IMR-90 (cell line): ENCODE results near the gene PRELID2. TPM values are rescaled to one million over a fixed set of nuclear protein-coding genes. Genes with fewer than 3 reads are reported as not detected.

Experiments used
- ATAC-seq: fragments of 200-7000 bp; cut with Tn5 transposase; 2 replicates; pipeline ENCODE4 v1.9.1; 2020; ENCODE audit warnings: low read depth, mild to moderate bottlenecking, moderate library complexity
- BruUV-seq: library from RNA; stranded (reverse); fragments of 400-500 nt; replicated peaks from 2 replicates; lab custom pipeline; 2021; lab: Mats Ljungman, UMichigan
- CTCF ChIA-PET: fragments of 300-600 bp; formaldehyde crosslinking; extraction: SDS; loops from one replicate; lab custom pipeline; 2021; ENCODE audit warnings: antibody characterized with exemption; lab: Yijun Ruan, JAX
- POLR2A ChIA-PET: fragments of 300-600 bp; sonication (Branson Sonifier 250); formaldehyde crosslinking; loops from one replicate; lab custom pipeline; 2022; ENCODE audit warnings: antibody characterized with exemption; ENCODE audit not compliant: unreplicated experiment; lab: Charles Lee
- DNase-seq: peaks from one replicate; pipeline ENCODE4 v3.0.0; 2013
- H2AFZ ChIP-seq: replicated peaks from 2 replicates; pipeline ENCODE3; 2013; ENCODE audit warnings: low read length, mild to moderate bottlenecking; ENCODE audit not compliant: poor library complexity
- H2AK5ac ChIP-seq: 2 replicates; pipeline ENCODE4 v1.6.1; 2013; ENCODE audit warnings: low read depth, low read length, inconsistent platforms
- H2AK9ac ChIP-seq: replicated peaks from 2 replicates; pipeline ENCODE3; 2013; ENCODE audit warnings: mild to moderate bottlenecking, low read depth, low read length, moderate library complexity; ENCODE audit not compliant: poor library complexity
- H2BK120ac ChIP-seq: 2 replicates; pipeline ENCODE4 v1.6.1; 2013; ENCODE audit warnings: low read depth, low read length, inconsistent platforms
- H2BK15ac ChIP-seq: 3 replicates; pipeline ENCODE4 v1.6.1; 2013; ENCODE audit warnings: low read depth, low read length, inconsistent platforms
- H2BK20ac ChIP-seq: 2 replicates; pipeline ENCODE4 v1.6.1; 2013; ENCODE audit warnings: low read depth, mild to moderate bottlenecking, inconsistent platforms, low read length, moderate library complexity
- H2BK5ac ChIP-seq: 2 replicates; pipeline ENCODE4 v1.6.1; 2013; ENCODE audit warnings: mild to moderate bottlenecking, low read depth, low read length, inconsistent platforms; ENCODE audit not compliant: poor library complexity, severe bottlenecking
- H3K14ac ChIP-seq: replicated peaks from 2 replicates; pipeline ENCODE4 v1.6.1; 2013; ENCODE audit warnings: low read depth, low read length, inconsistent platforms
- H3K18ac ChIP-seq: 2 replicates; pipeline ENCODE4 v1.6.1; 2013; ENCODE audit warnings: low read depth, low read length, control low read depth
- H3K23ac ChIP-seq: 2 replicates; pipeline ENCODE4 v1.6.1; 2013; ENCODE audit warnings: low read depth, low read length, inconsistent platforms
- H3K27ac ChIP-seq: 2 replicates; pipeline ENCODE4 v1.5.1; 2013; ENCODE audit warnings: mild to moderate bottlenecking, control low read depth, low read length; ENCODE audit not compliant: insufficient read depth
- H3K27me3 ChIP-seq: 2 replicates; pipeline ENCODE4 v1.6.1; 2013; ENCODE audit warnings: low read length; ENCODE audit not compliant: control insufficient read depth, insufficient read depth
- H3K36me3 ChIP-seq: 2 replicates; pipeline ENCODE4 v1.6.1; 2013; ENCODE audit warnings: low read length, mixed read lengths; ENCODE audit not compliant: control insufficient read depth, insufficient read depth
- H3K4ac ChIP-seq: 2 replicates; pipeline ENCODE4 v1.6.1; 2013; ENCODE audit warnings: low read depth, low read length, inconsistent platforms
- H3K4me1 ChIP-seq: 2 replicates; pipeline ENCODE4 v1.6.1; 2013; ENCODE audit warnings: low read length, mixed read lengths; ENCODE audit not compliant: control insufficient read depth, insufficient read depth
- H3K4me2 ChIP-seq: 2 replicates; pipeline ENCODE4 v1.6.1; 2013; ENCODE audit warnings: low read depth, mild to moderate bottlenecking, control low read depth, low read length, moderate library complexity
- H3K4me3 ChIP-seq: 2 replicates; pipeline ENCODE4 v1.5.1; 2013; ENCODE audit warnings: low read depth, mild to moderate bottlenecking, control low read depth, low read length, moderate library complexity; ENCODE audit not compliant: insufficient read depth
- H3K56ac ChIP-seq: 2 replicates; pipeline ENCODE4 v1.6.1; 2013; ENCODE audit warnings: low read length, inconsistent platforms; ENCODE audit not compliant: insufficient read depth; ENCODE audit errors: extremely low read depth
- H3K79me1 ChIP-seq, 2 experiments: 2 replicates each; pipeline ENCODE4 v1.6.1; 2013; ENCODE audit warnings: low read length in 2 of 2, inconsistent platforms in 1 of 2, low read depth in 1 of 2
- H3K9ac ChIP-seq: 2 replicates; pipeline ENCODE4 v1.6.1; 2013; ENCODE audit warnings: low read depth, low read length, control low read depth
- H3K9me1 ChIP-seq: 2 replicates; pipeline ENCODE4 v1.6.1; 2013; ENCODE audit warnings: low read length, inconsistent platforms; ENCODE audit not compliant: insufficient read depth
- H3K9me3 ChIP-seq: 2 replicates; pipeline ENCODE4 v1.6.1; 2013; ENCODE audit warnings: low read length; ENCODE audit not compliant: control insufficient read depth, insufficient read depth
- H4K20me1 ChIP-seq: 2 replicates; pipeline ENCODE4 v1.6.1; 2013; ENCODE audit warnings: low read length, inconsistent platforms; ENCODE audit not compliant: insufficient read depth
- H4K5ac ChIP-seq: 2 replicates; pipeline ENCODE4 v1.6.1; 2013; ENCODE audit warnings: mild to moderate bottlenecking, low read depth, low read length, control low read depth
- H4K8ac ChIP-seq, 2 experiments: 2 replicates each; pipeline ENCODE4 v1.6.1; 2013; ENCODE audit warnings: low read depth in 2 of 2, low read length in 2 of 2, control low read depth in 1 of 2, inconsistent platforms in 1 of 2
- H4K91ac ChIP-seq: 2 replicates; pipeline ENCODE4 v1.6.1; 2013; ENCODE audit warnings: low read depth, low read length, inconsistent platforms; ENCODE audit not compliant: insufficient read depth
- BHLHE40 ChIP-seq: fragments of 150-350 bp; IDR thresholded peaks from 2 replicates; pipeline ENCODE4 v1.6.1; 2016; ENCODE audit warnings: mild to moderate bottlenecking, low read depth, low read length
- CEBPB ChIP-seq: IDR thresholded peaks from 2 replicates; pipeline ENCODE4 v1.6.1; 2012; ENCODE audit warnings: low read depth, low read length, improper control_type of control experiment
- CHD1 ChIP-seq: IDR thresholded peaks from 2 replicates; pipeline ENCODE4 v1.6.1; 2012; ENCODE audit warnings: low read depth, low read length, improper control_type of control experiment
- CTCF ChIP-seq: conservative IDR thresholded peaks from 2 replicates; pipeline ENCODE4 v1.5.1; 2012; ENCODE audit warnings: mild to moderate bottlenecking, low read depth, low read length, improper control_type of control experiment
- ELK1 ChIP-seq: fragments of 150-350 bp; IDR thresholded peaks from 2 replicates; pipeline ENCODE4 v1.6.1; 2016; ENCODE audit warnings: low read depth, mild to moderate bottlenecking, low read length, moderate library complexity, borderline replicate concordance
- FOS ChIP-seq: fragments of 150-350 bp; IDR thresholded peaks from 2 replicates; pipeline ENCODE4 v1.6.1; 2016; ENCODE audit warnings: low read depth, low read length
- MAFK ChIP-seq: IDR thresholded peaks from 2 replicates; pipeline ENCODE4 v1.6.1; 2012; ENCODE audit warnings: low read depth, low read length, improper control_type of control experiment
- MAZ ChIP-seq: IDR thresholded peaks from 2 replicates; pipeline ENCODE4 v1.6.1; 2012; ENCODE audit warnings: low read depth, mild to moderate bottlenecking, low read length, improper control_type of control experiment, moderate library complexity, borderline replicate concordance
- MXI1 ChIP-seq: IDR thresholded peaks from 2 replicates; pipeline ENCODE4 v1.6.1; 2012; ENCODE audit warnings: low read depth, mild to moderate bottlenecking, low read length, moderate library complexity, borderline replicate concordance
- NFE2L2 ChIP-seq: fragments of 150-350 bp; IDR thresholded peaks from 2 replicates; pipeline ENCODE4 v1.6.1; 2016; ENCODE audit warnings: low read depth, mild to moderate bottlenecking, low read length
- POLR2A ChIP-seq: IDR thresholded peaks from 2 replicates; pipeline ENCODE4 v1.6.1; 2012; ENCODE audit warnings: mild to moderate bottlenecking, low read depth, low read length
- RAD21 ChIP-seq: IDR thresholded peaks from 2 replicates; pipeline ENCODE4 v1.6.1; 2012; ENCODE audit warnings: low read length, improper control_type of control experiment
- RCOR1 ChIP-seq: IDR thresholded peaks from 2 replicates; pipeline ENCODE4 v1.6.1; 2012; ENCODE audit warnings: mild to moderate bottlenecking, low read length, improper control_type of control experiment; ENCODE audit not compliant: insufficient replicate concordance
- RFX5 ChIP-seq: IDR thresholded peaks from 2 replicates; pipeline ENCODE4 v1.8.0; 2012; ENCODE audit warnings: low read depth, mild to moderate bottlenecking, low read length, moderate library complexity
- SMC3 ChIP-seq: fragments of 150-350 bp; IDR thresholded peaks from 2 replicates; pipeline ENCODE4 v1.6.1; 2016; ENCODE audit warnings: low read depth, mild to moderate bottlenecking, antibody characterized with exemption, low read length, moderate library complexity
- USF2 ChIP-seq: fragments of 150-350 bp; IDR thresholded peaks from 2 replicates; pipeline ENCODE4 v1.6.1; 2017; ENCODE audit warnings: mild to moderate bottlenecking, antibody characterized with exemption, low read length, low read depth
- WGBS, 2 experiments: methylation state at CpG; one replicate each; pipeline versions ENCODE4 v1.1.5 to v1.1.7; 2013; ENCODE audit warnings: missing lambda C conversion rate in 2 of 2; ENCODE audit not compliant: insufficient read length in 1 of 2; ENCODE audit errors: extremely low coverage in 2 of 2; 5-methylcytosine and 5-hydroxymethylcytosine counted together
- dilution Hi-C: fragments of 300-500 bp; cut with HindIII; formaldehyde crosslinking; loops from one replicate; pipeline ENCODE4 v1.14.3; 2018; ENCODE audit warnings: low sequenced_read_pairs; ENCODE audit not compliant: unreplicated experiment
- in situ Hi-C: fragments of 300-500 bp; cut with MboI; formaldehyde crosslinking; loops from 3 replicates; pipeline ENCODE4 v1.14.3; 2019; ENCODE audit warnings: low sequenced_read_pairs, inconsistent platforms, mixed read lengths
- intact Hi-C: fragments of 100-400 bp; cut with micrococcal nuclease; formaldehyde crosslinking; loops from 2 replicates; pipeline ENCODE4 v1.10.0; 2022
- polyA plus RNA-seq, 3 experiments: library from polyadenylated mRNA; depleted of rRNA; stranded (reverse); fragments of >200 nt; gene quantifications; 2 replicates each; pipeline ENCODE4 v1.2.3, GENCODE V29; 2012; ENCODE audit warnings: low replicate concordance in 1 of 3
- total RNA-seq: library from RNA; depleted of rRNA; stranded (reverse); fragments of >200 nt; gene quantifications from 2 replicates; pipeline ENCODE4 v1.2.3, GENCODE V29; 2012

Gene PRELID2
- total and polyA plus RNA-seq, 2 of the 4 experiments (the other 2 are of a cell fraction) = 4.9 to 8.6 TPM

- Histone ChIP-seq H3K4me1 (peaks cover 2% of the 10 kb centered on the region), H3K23ac (no peak overlapping the region), H2AFZ (no peak overlapping the region), H2BK5ac (no peak overlapping the region), H2BK20ac (no peak overlapping the region), H2AK9ac (no peak overlapping the region), H4K8ac (no peak overlapping the region), H3K18ac (no peak overlapping the region), H3K4ac (no peak overlapping the region), H3K27me3 (peaks cover 7% of the 10 kb centered on the region), H3K27ac (no peak overlapping the region), H4K20me1 (no peaks in the 10 kb centered on the region), H3K56ac (no peak overlapping the region), H4K91ac (no peak overlapping the region), H2BK120ac (no peak overlapping the region), H2BK15ac (no peak overlapping the region), H3K4me2 (no peak overlapping the region), H3K79me1 (no peaks in the 10 kb centered on the region), H3K4me3 (no peak overlapping the region), H4K5ac (no peak overlapping the region), H3K9me3 (no peaks in the 10 kb centered on the region), H2AK5ac (no peak overlapping the region), H3K36me3 (no peaks in the 10 kb centered on the region), H3K9me1 (no peaks in the 10 kb centered on the region), H3K9ac (no peak overlapping the region), H3K14ac (no peak overlapping the region)
- intact Hi-C loops = no loop called here
- no peak for DNase-seq
- no TSS peak for BruUV-seq
- ChIA-PET CTCF (no interaction called here), POLR2A (no interaction called here)
- dilution Hi-C loops = no loop called here
- WGBS, 2 experiments = no CpG with 5 or more reads among the region's 4 CpGs
- TF ChIP-seq RFX5 = no peak
- no peak for TF ChIP-seq CEBPB
- no peak for TF ChIP-seq ELK1
- no peak for TF ChIP-seq BHLHE40
- no peak for TF ChIP-seq SMC3
- no peak for TF ChIP-seq FOS
- no peak for TF ChIP-seq CTCF
- no peak for TF ChIP-seq NFE2L2
- no peak for TF ChIP-seq MXI1
- no peak for TF ChIP-seq CHD1
- TF ChIP-seq POLR2A = no peak
- TF ChIP-seq RAD21 = no peak
- TF ChIP-seq RCOR1 = no peak
- TF ChIP-seq USF2 = no peak
- no peak for TF ChIP-seq MAZ
- TF ChIP-seq MAFK = no peak
- ATAC-seq = no peak
- in situ Hi-C loops = no loop called here
Measured at GRCh38 chr5:145869753-145870152, 34.6 kb upstream of the PRELID2 start.
